HEK293T (cell line): ENCODE results near the gene AMZ1.
"Not testable (repeated sequence)": the region's sequence is repeated elsewhere in the genome, so short reads cannot be mapped to it uniquely, and the experiment has no call there.

Experiments
- CTCF ChIA-PET: fragments of 350-600 bp; formaldehyde crosslinking; extraction: SDS; loops from one replicate; lab custom pipeline; 2021; ENCODE audit warnings: antibody characterized with exemption, inconsistent platforms; lab: Yijun Ruan, JAX
- POLR2A ChIA-PET: fragments of 350-600 bp; formaldehyde crosslinking; extraction: SDS; loops from one replicate; lab custom pipeline; 2020; ENCODE audit warnings: antibody characterized with exemption, inconsistent platforms; lab: Yijun Ruan, JAX
- DNase-seq: peaks from one replicate; pipeline ENCODE4 v3.0.0; 2012; ENCODE audit warnings: mixed read lengths; ENCODE audit errors: extremely low spot score
- ARNT ChIP-seq: fragments of 450-650 bp; IDR thresholded peaks from 2 replicates; pipeline ENCODE4 v1.6.1; 2017; ENCODE audit warnings: mild to moderate bottlenecking
- BHLHE40 ChIP-seq: fragments of 450-650 bp; IDR thresholded peaks from 2 replicates; pipeline ENCODE4 v1.6.1; 2016; ENCODE audit warnings: mild to moderate bottlenecking, moderate library complexity, borderline replicate concordance
- CTBP1 ChIP-seq: fragments of 450-650 bp; IDR thresholded peaks from 2 replicates; pipeline ENCODE4 v1.6.1; 2016; ENCODE audit warnings: borderline replicate concordance
- ELF4 ChIP-seq: fragments of 450-650 bp; IDR thresholded peaks from 2 replicates; pipeline ENCODE4 v1.6.1; 2017; ENCODE audit warnings: antibody characterized with exemption
- FOXA1 ChIP-seq: fragments of 450-650 bp; IDR thresholded peaks from 2 replicates; pipeline ENCODE4 v1.6.1; 2016; ENCODE audit warnings: mild to moderate bottlenecking
- FOXK2 ChIP-seq: fragments of 450-650 bp; IDR thresholded peaks from 2 replicates; pipeline ENCODE4 v1.6.1; 2016; ENCODE audit warnings: mild to moderate bottlenecking
- FOXM1 ChIP-seq: fragments of 450-650 bp; IDR thresholded peaks from 2 replicates; pipeline ENCODE4 v1.6.1; 2017; ENCODE audit warnings: mild to moderate bottlenecking, borderline replicate concordance
- HDGF ChIP-seq: fragments of 450-650 bp; IDR thresholded peaks from 2 replicates; pipeline ENCODE4 v1.6.1; 2017; ENCODE audit warnings: antibody characterized with exemption, borderline replicate concordance
- L3MBTL2 ChIP-seq: fragments of 450-650 bp; conservative IDR thresholded peaks from 2 replicates; pipeline ENCODE4 v1.6.1; 2016; ENCODE audit warnings: mild to moderate bottlenecking
- LEF1 ChIP-seq: fragments of 450-650 bp; IDR thresholded peaks from 2 replicates; pipeline ENCODE4 v1.6.1; 2017; ENCODE audit warnings: mild to moderate bottlenecking, borderline replicate concordance
- NFRKB ChIP-seq: fragments of 450-650 bp; IDR thresholded peaks from 2 replicates; pipeline ENCODE4 v1.6.1; 2016; ENCODE audit warnings: mild to moderate bottlenecking, moderate library complexity
- SP1 ChIP-seq: fragments of 450-650 bp; IDR thresholded peaks from 2 replicates; pipeline ENCODE4 v1.6.1; 2017
- SUZ12 ChIP-seq: fragments of 450-650 bp; IDR thresholded peaks from 2 replicates; pipeline ENCODE4 v1.6.1; 2016; ENCODE audit warnings: mild to moderate bottlenecking
- TARDBP ChIP-seq: fragments of 450-650 bp; IDR thresholded peaks from 2 replicates; pipeline ENCODE4 v1.6.1; 2016
- ZNF384 ChIP-seq: fragments of 450-650 bp; IDR thresholded peaks from 2 replicates; pipeline ENCODE4 v1.6.1; 2016
- TF ChIP-seq, protein P1 (sequence below): fragments of 450-650 bp; IDR thresholded peaks from 2 replicates; pipeline ENCODE4 v1.6.1; 2016

Gene AMZ1

DNA sequence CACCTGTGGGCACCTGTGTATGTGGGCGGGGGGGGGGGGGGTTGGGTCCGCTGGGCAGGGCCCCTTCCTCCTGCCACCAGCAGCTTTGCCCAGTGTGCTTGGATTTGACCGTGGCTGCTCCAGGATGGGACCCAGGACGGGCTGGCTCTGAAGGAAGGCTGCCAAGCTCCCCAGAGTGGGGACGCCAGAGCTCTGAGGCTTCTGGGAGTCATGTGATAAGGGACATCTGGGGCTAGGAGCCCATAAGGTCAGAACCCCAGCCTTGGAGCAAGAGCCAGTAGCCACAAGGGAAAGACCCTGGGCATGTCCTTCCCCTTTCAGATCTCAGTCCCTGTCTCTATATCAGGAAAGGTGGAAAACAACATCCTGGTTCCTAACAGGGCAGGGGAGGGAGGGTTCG, 21.8 kb upstream of the AMZ1 start:
- TF ChIP-seq TARDBP = no peak
- no peak for TF ChIP-seq ELF4
- no peak for TF ChIP-seq HDGF
- no peak for TF ChIP-seq LEF1
- TF ChIP-seq SUZ12 = no peak
- ChIA-PET CTCF (no interaction called here), POLR2A (no interaction called here)
- no peak for DNase-seq

DNA sequence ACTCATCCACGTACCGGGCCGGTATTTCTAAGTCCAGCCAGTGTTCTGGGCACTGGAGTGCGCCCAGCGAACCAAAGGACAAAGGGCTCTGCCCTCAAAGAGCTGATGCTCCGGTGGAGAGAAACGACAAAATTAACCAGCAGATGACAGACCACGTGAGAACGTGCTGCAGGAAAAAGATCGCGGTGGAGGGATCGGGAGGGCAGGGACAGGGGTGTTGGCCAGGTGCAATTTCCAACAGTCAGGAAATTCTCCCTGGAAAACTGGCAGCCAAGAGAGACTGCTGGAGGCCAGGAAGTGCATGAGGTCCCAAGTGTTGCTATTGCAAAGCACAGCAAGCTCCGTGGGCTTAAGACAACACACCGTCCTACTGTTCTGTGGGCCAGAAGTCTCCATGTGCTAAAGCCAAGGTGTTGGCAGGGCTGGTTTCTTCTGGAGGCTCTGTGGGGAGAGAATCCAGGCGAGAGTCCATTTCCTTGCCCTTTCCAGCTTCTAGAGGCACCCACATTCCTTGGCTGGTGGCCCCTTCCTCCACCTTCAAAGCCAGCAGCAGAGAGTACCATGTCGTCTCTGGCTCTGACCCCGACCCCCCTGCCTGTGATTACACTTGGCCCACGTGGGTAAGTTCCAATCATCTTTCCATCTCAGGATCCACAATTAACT, 21.3 kb upstream of the AMZ1 start:
- no peak for TF ChIP-seq TARDBP
- DNase-seq = no peak
- CTCF ChIA-PET = no interaction called here
- POLR2A ChIA-PET = no interaction called here

DNA sequence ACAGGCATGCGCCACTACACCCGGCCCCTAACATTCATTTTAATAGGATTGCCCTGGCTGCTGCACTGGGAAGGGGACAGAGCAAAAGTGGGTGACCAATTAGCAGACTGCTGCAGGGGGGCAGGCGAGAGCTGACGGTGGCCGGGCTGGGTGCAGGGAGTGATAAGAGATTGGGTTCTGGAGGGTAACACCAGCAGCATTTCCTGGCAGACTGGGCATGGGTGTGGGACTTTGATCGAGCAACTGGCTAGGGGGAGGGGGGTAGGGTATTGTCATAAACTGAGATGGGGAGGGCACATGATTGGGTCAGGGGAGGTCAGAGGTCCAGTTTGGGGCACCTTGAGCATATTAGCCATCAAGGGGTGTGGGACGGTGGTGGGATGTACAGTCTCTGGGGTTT, 20.2 kb upstream of the AMZ1 start:
- ChIA-PET POLR2A (no interaction called here), CTCF (interaction anchor here (0.7 to 1.7 kb wide), 3 partner anchors 14 to 191 kb away, joined by 3 to 7 read pairs (median 6); no protein-coding TSS in a partner anchor)
- TF ChIP-seq BHLHE40 (no peak), LEF1 (no peak), FOXM1 (no peak), CTBP1 (no peak), FOXK2 (no peak), L3MBTL2 (no peak), FOXA1 (no peak)
- DNase-seq = no peak

GRCh38 chr7:2668401-2668800, 19.6 kb upstream of the AMZ1 start:
- CTCF ChIA-PET = interaction anchor here (0.7 to 1.7 kb wide), 3 partner anchors 13 to 192 kb away, joined by 3 to 7 read pairs (median 6); no protein-coding TSS in a partner anchor
- POLR2A ChIA-PET = no interaction called here
- TF ChIP-seq ZNF384 (no peak), SUZ12 (no peak), FOXM1 (no peak), TARDBP (no peak), L3MBTL2 (no peak), CTBP1 (no peak), NFRKB (no peak), BHLHE40 (no peak), FOXK2 (no peak), LEF1 (no peak), HDGF (no peak), ELF4 (no peak), SP1 (no peak), FOXA1 (no peak), ARNT (no peak)
- TF ChIP-seq, protein P1, sequence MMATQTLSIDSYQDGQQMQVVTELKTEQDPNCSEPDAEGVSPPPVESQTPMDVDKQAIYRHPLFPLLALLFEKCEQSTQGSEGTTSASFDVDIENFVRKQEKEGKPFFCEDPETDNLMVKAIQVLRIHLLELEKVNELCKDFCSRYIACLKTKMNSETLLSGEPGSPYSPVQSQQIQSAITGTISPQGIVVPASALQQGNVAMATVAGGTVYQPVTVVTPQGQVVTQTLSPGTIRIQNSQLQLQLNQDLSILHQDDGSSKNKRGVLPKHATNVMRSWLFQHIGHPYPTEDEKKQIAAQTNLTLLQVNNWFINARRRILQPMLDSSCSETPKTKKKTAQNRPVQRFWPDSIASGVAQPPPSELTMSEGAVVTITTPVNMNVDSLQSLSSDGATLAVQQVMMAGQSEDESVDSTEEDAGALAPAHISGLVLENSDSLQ = no peak
- no peak for DNase-seq

GRCh38 chr7:2670171-2670570, 17.8 kb upstream of the AMZ1 start:
- TF ChIP-seq SUZ12 (no peak), HDGF (no peak), FOXA1 (no peak)
- CTCF ChIA-PET = interaction anchor here (0.6 to 1.6 kb wide), 6 partner anchors 12 to 132 kb away, joined by 3 to 8 read pairs (median 6); no protein-coding TSS in a partner anchor
- POLR2A ChIA-PET = no interaction called here
- no peak for DNase-seq

DNA sequence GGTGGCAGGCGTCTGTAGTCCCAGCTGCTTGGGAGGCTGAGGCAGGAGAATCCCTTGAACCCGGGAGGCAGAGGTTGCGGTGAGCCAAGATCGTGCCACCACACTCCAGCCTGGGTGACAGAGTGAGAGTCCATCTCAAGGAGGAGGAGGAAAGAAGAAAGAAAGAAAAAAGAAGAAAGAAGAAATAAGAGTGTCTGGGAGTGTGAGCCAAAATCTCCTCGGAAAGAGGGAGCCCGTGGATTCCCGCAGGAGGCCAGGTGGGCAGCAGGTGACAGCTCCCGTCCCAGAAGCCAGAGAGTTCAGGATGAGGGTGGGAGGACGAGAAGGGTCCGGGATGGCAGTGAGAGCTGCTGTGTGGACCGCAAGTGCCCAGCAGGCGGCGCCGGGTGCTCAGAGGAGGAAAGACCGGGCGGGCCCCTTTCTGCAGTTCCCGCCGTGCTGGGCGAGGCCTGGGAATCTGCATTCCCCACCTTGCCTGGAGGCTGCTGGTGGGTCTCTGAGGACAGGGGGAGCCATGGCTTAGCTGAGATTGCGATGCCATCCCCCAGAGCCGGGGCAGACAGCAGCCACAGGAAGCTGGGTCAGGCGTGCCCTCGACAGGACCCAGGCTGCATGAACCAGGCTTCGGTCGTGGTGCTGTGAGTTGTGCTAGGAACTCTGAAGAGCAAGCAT, 17.1 kb upstream of the AMZ1 start:
- ChIA-PET POLR2A (no interaction called here), CTCF (interaction anchor here (0.6 to 1.6 kb wide), 9 partner anchors 11 to 202 kb away, joined by 3 to 8 read pairs (median 4); no protein-coding TSS in a partner anchor)
- DNase-seq = peak; percentile 82
- TF ChIP-seq, protein P1 = no peak

GRCh38 chr7:2673214-2673613, 14.8 kb upstream of the AMZ1 start:
- CTCF ChIA-PET = interaction anchor here (1.3 kb wide), 1 partner anchor 8 kb away, joined by 3 read pairs; no protein-coding TSS in a partner anchor
- POLR2A ChIA-PET, DNase-seq: not testable (repeated sequence)

- no peak for TF ChIP-seq HDGF
- TF ChIP-seq TARDBP = no peak
- no peak for TF ChIP-seq CTBP1
- TF ChIP-seq LEF1 = no peak
- no peak for TF ChIP-seq SUZ12
- no peak for TF ChIP-seq L3MBTL2
- TF ChIP-seq FOXK2 = no peak
- TF ChIP-seq ZNF384 = no peak
- TF ChIP-seq FOXM1 = no peak
- no peak for TF ChIP-seq ELF4
- TF ChIP-seq FOXA1 = no peak
- TF ChIP-seq BHLHE40 = no peak
- no peak for TF ChIP-seq ARNT
- ChIA-PET POLR2A (no interaction called here), CTCF (no interaction called here)
- no peak for DNase-seq
Observed at GRCh38 chr7:2673934-2674333, 14.1 kb upstream of the AMZ1 start.
